Measurements from ENCODE around the gene PITRM1. TPM values are rescaled to one million over a fixed set of nuclear protein-coding genes. Genes with fewer than 3 reads are reported as not detected.

PITRM1 gene
- total RNA-seq, 1 experiment from 2014 or later, result 40.7 TPM

GRCh38 chr10:3172446-3173170 is at the start of gene PITRM1 (continued):
- no peak for TF ChIP-seq HMGA2 (CRISPR knock-in tag; IDR thresholded peaks at IDR 0.05)
- TF ChIP-seq CDX4 (CRISPR knock-in tag; IDR thresholded peaks at IDR 0.05; ENCODE audit: borderline replicate concordance), result no peak
- TF ChIP-seq IRF2 (CRISPR knock-in tag; IDR thresholded peaks at IDR 0.05; ENCODE audit: borderline replicate concordance, low read depth), result no peak
- TF ChIP-seq CREM (CRISPR knock-in tag; IDR thresholded peaks at IDR 0.05), result no peak; the same call in 1 of the 2 replicates
- no peak for TF ChIP-seq ZNF281 (CRISPR knock-in tag; IDR thresholded peaks at IDR 0.05)
- TF ChIP-seq, protein P1, sequence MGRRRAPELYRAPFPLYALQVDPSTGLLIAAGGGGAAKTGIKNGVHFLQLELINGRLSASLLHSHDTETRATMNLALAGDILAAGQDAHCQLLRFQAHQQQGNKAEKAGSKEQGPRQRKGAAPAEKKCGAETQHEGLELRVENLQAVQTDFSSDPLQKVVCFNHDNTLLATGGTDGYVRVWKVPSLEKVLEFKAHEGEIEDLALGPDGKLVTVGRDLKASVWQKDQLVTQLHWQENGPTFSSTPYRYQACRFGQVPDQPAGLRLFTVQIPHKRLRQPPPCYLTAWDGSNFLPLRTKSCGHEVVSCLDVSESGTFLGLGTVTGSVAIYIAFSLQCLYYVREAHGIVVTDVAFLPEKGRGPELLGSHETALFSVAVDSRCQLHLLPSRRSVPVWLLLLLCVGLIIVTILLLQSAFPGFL (CRISPR knock-in tag; IDR thresholded peaks at IDR 0.05; ENCODE audit: borderline replicate concordance), result no peak
- TF ChIP-seq TP53 (CRISPR knock-in tag; IDR thresholded peaks at IDR 0.05), result peak; percentile 83; the same call in 1 of the 2 replicates
- TF ChIP-seq, protein P2, sequence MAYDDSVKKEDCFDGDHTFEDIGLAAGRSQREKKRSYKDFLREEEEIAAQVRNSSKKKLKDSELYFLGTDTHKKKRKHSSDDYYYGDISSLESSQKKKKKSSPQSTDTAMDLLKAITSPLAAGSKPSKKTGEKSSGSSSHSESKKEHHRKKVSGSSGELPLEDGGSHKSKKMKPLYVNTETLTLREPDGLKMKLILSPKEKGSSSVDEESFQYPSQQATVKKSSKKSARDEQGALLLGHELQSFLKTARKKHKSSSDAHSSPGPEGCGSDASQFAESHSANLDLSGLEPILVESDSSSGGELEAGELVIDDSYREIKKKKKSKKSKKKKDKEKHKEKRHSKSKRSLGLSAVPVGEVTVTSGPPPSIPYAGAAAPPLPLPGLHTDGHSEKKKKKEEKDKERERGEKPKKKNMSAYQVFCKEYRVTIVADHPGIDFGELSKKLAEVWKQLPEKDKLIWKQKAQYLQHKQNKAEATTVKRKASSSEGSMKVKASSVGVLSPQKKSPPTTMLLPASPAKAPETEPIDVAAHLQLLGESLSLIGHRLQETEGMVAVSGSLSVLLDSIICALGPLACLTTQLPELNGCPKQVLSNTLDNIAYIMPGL (CRISPR knock-in tag; IDR thresholded peaks at IDR 0.05), result 0 out of 2 replicates have a peak, but pooled peaks have one; percentile 51
- no peak for TF ChIP-seq CTCF (IDR thresholded peaks at IDR 0.05)
- no peak for TF ChIP-seq ZNF671 (CRISPR knock-in tag; IDR thresholded peaks at IDR 0.05)
- TF ChIP-seq, protein P3, sequence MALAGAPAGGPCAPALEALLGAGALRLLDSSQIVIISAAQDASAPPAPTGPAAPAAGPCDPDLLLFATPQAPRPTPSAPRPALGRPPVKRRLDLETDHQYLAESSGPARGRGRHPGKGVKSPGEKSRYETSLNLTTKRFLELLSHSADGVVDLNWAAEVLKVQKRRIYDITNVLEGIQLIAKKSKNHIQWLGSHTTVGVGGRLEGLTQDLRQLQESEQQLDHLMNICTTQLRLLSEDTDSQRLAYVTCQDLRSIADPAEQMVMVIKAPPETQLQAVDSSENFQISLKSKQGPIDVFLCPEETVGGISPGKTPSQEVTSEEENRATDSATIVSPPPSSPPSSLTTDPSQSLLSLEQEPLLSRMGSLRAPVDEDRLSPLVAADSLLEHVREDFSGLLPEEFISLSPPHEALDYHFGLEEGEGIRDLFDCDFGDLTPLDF (CRISPR knock-in tag; IDR thresholded peaks at IDR 0.05), result no peak
- peak; percentile 91; the same call in 1 of the 2 replicates for TF ChIP-seq FOXP4 (CRISPR knock-in tag; IDR thresholded peaks at IDR 0.05)
- TF ChIP-seq GRHL2 (CRISPR knock-in tag; IDR thresholded peaks at IDR 0.05; ENCODE audit: insufficient replicate concordance, severe bottlenecking), result no peak
- TF ChIP-seq SP1 (CRISPR knock-in tag; conservative IDR thresholded peaks at IDR 0.05), result peak; percentile 95
- peak; percentile 82; the same call in 1 of the 2 replicates for TF ChIP-seq FOXK1 (CRISPR knock-in tag; IDR thresholded peaks at IDR 0.05)
- TF ChIP-seq JUN (CRISPR knock-in tag; IDR thresholded peaks at IDR 0.05), result no peak
- no peak for TF ChIP-seq MXD4 (CRISPR knock-in tag; IDR thresholded peaks at IDR 0.05; ENCODE audit: borderline replicate concordance)
- TF ChIP-seq ZNF396 (CRISPR knock-in tag; IDR thresholded peaks at IDR 0.05; ENCODE audit: borderline replicate concordance), result no peak
- TF ChIP-seq, protein P4, sequence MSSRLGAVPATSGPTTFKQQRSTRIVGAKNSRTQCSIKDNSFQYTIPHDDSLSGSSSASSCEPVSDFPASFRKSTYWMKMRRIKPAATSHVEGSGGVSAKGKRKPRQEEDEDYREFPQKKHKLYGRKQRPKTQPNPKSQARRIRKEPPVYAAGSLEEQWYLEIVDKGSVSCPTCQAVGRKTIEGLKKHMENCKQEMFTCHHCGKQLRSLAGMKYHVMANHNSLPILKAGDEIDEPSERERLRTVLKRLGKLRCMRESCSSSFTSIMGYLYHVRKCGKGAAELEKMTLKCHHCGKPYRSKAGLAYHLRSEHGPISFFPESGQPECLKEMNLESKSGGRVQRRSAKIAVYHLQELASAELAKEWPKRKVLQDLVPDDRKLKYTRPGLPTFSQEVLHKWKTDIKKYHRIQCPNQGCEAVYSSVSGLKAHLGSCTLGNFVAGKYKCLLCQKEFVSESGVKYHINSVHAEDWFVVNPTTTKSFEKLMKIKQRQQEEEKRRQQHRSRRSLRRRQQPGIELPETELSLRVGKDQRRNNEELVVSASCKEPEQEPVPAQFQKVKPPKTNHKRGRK (CRISPR knock-in tag; IDR thresholded peaks at IDR 0.05; ENCODE audit: borderline replicate concordance), result no peak
- TF ChIP-seq FOXJ3 (CRISPR knock-in tag; IDR thresholded peaks at IDR 0.05; ENCODE audit: borderline replicate concordance), result no peak
- TF ChIP-seq CBFB (CRISPR knock-in tag; IDR thresholded peaks at IDR 0.05; ENCODE audit: low read depth), result no peak
- TF ChIP-seq TEAD4 (CRISPR knock-in tag; IDR thresholded peaks at IDR 0.05), result no peak
- peak; percentile 81; the same call in 1 of the 2 replicates for TF ChIP-seq ETV6 (CRISPR knock-in tag; IDR thresholded peaks at IDR 0.05)
- TF ChIP-seq, protein P5, sequence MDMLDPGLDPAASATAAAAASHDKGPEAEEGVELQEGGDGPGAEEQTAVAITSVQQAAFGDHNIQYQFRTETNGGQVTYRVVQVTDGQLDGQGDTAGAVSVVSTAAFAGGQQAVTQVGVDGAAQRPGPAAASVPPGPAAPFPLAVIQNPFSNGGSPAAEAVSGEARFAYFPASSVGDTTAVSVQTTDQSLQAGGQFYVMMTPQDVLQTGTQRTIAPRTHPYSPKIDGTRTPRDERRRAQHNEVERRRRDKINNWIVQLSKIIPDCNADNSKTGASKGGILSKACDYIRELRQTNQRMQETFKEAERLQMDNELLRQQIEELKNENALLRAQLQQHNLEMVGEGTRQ (CRISPR knock-in tag; IDR thresholded peaks at IDR 0.05), result peak; percentile 45; the same call in 1 of the 2 replicates
